SH-SY5Y (cell line): ENCODE data around the gene FBXW8.

Experiments used
- GATA2 ChIP-seq: IDR thresholded peaks from 2 replicates; pipeline ENCODE4 v1.6.1; 2011; ENCODE audit warnings: mild to moderate bottlenecking, low read depth, low read length
- GATA3 ChIP-seq: IDR thresholded peaks from 2 replicates; pipeline ENCODE4 v1.6.1; 2011; ENCODE audit warnings: low read depth, mild to moderate bottlenecking, low read length, moderate library complexity

DNA sequence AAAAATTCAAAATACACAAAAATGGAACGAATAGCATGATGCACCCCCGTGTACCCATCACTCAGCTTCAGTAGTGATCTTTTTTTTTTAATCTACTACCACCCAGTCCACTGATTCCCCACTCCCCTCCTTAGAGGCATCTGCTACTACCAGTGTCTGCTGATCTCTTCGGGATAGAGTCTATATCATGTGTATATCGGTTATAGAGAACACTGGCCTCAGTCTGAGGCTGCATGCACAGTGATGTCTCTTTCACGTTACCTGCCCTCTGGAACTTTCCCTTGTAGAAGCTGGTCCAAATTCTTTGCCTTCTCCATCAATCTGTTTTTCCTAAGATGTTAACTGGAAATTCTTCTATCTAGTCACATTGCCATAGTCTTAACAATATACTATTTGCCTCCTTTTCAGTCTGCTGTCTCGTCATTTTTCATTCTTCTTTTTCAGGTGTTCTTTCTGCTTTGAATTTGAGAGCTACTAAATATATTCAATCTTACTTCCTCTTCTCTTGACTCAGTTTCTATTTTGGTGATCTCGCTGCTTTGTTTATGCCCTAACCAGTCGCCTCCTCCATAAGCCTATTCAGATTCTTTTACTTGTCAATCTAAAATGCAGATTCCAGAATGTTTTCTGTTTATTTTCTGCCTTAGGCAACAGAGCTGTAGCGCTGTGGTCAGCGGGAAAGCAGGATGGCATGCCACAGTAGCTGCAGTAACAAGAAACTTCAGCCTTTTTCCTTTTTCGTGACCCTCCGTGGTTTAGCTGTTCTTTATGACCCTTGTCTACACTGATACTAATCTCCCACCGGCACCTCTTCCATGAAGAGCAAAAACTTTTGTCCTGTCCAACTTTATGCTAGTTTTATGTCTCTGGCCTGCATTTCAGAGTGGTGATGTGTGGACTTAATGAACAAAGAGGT is 67.0 kb downstream of the FBXW8 start:
- TF ChIP-seq GATA2 (no peak; the same call in 1 of the 2 replicates), GATA3 (no peak)
